ENCODE results near the gene OGDHL. TPM values are rescaled to one million over a fixed set of nuclear protein-coding genes. Genes with fewer than 3 reads are reported as not detected.

Gene OGDHL
- total RNA-seq, 1 donor = not detected

GRCh38 chr10:49749144-49749543 lies 13.0 kb downstream of the OGDHL start:
- H3K27me3 ChIP-seq (ENCODE audit: insufficient read depth, low read length) = no peaks in the 10 kb centered on the region
- no peaks in the 10 kb centered on the region for H3K9me3 ChIP-seq (ENCODE audit: low read depth, low read length)
- H3K4me1 ChIP-seq (ENCODE audit: insufficient read depth, low read length) = no peaks in the 10 kb centered on the region
- no peak overlapping the region for H3K4me3 ChIP-seq (ENCODE audit: low read length)

DNA sequence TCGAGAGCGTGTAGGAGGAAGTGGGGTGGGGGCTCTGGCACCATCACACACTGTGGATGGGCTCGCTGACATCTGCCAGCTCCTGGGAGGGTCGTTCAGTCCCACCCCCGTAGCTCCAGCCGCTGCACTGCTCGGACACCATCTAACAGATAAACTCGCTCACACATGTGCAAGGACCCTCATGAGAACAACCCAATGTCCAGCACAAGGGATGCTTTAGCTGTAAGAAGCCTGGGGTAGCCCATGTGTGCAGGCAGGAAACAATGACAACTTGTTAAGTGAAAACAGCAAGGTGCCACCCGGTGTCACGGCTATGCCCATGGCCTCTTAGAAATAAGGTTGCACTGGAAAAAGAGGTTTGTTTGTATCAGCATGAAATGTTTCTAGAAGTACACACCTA lies 14.1 kb downstream of the OGDHL start:
- H3K27me3 ChIP-seq (ENCODE audit: insufficient read depth, low read length) = no peaks in the 10 kb centered on the region
- no peaks in the 10 kb centered on the region for H3K9me3 ChIP-seq (ENCODE audit: low read depth, low read length)
- H3K4me1 ChIP-seq (ENCODE audit: insufficient read depth, low read length) = no peaks in the 10 kb centered on the region
- no peak overlapping the region for H3K4me3 ChIP-seq (ENCODE audit: low read length)

GRCh38 chr10:49747303-49747646 lies 14.8 kb downstream of the OGDHL start:
- Histone ChIP-seq H3K27me3 (ENCODE audit: insufficient read depth, low read length) (no peaks in the 10 kb centered on the region), H3K4me3 (ENCODE audit: low read length) (no peak overlapping the region), H3K4me1 (ENCODE audit: insufficient read depth, low read length) (no peaks in the 10 kb centered on the region), H3K9me3 (ENCODE audit: low read depth, low read length) (no peaks in the 10 kb centered on the region)

DNA sequence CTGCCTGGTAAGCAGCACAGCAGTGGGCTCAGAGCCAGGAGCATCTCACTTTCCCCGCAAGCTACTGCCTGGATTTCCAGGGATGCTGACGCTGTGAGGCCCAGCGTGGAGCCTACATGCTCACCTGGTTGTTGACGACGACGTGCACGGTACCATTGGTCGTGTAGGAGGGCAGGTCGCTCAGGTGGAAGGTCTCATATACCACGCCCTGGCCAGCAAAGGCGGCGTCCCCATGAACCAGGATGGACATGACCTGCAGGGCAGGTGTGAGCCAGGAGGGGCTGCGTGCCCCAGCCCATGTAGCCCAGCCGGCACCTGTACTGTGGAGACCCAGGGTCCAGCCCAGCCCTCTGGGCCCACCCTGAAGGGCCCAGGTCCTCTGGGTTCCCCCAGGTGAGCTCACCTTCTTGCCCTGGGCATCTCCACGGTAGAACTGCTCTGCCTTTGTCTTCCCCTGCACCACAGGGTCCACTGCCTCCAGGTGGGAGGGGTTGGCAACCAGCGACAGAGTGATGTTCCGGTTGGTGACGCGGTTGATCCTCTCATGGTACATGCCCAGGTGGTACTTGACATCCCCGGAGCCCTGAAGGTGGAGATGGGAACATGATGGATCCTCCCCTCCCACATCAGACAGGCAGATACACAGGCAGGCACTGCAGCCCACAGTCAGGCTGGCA lies 15.4 kb downstream of the OGDHL start:
- no peaks in the 10 kb centered on the region for H3K27me3 ChIP-seq (ENCODE audit: insufficient read depth, low read length)
- no peaks in the 10 kb centered on the region for H3K9me3 ChIP-seq (ENCODE audit: low read depth, low read length)
- H3K4me1 ChIP-seq (ENCODE audit: insufficient read depth, low read length) = no peaks in the 10 kb centered on the region
- H3K4me3 ChIP-seq (ENCODE audit: low read length) = no peak overlapping the region

DNA sequence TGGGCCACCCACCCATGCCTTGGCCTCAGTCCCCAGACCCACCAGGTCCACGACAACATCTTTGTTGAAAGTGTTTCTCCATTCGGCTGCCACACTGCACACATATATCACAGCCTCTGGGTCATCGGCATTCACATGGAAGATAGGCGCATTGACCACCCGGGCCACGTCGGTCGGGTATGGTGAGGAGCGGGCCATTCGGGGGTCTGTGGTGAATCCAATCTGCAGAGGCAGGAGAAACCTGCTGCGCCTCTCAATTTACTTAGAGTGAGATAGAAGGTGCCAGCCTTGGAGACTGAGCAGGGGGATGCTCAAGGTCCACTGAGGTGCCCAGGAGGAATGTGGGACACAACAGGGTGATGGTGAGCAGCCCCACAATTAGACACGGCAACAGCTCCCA lies 16.4 kb downstream of the OGDHL start:
- Histone ChIP-seq H3K4me1 (ENCODE audit: insufficient read depth, low read length) (no peaks in the 10 kb centered on the region), H3K4me3 (ENCODE audit: low read length) (no peak overlapping the region), H3K27me3 (ENCODE audit: insufficient read depth, low read length) (no peaks in the 10 kb centered on the region), H3K9me3 (ENCODE audit: low read depth, low read length) (no peaks in the 10 kb centered on the region)

- Histone ChIP-seq H3K4me1 (ENCODE audit: insufficient read depth, low read length) (no peaks in the 10 kb centered on the region), H3K4me3 (ENCODE audit: low read length) (no peak overlapping the region), H3K27me3 (ENCODE audit: insufficient read depth, low read length) (no peaks in the 10 kb centered on the region), H3K9me3 (ENCODE audit: low read depth, low read length) (no peaks in the 10 kb centered on the region)
These were observed 17.1 kb downstream of the OGDHL start for GRCh38 chr10:49744924-49745605.

GRCh38 chr10:49744091-49744685 lies 17.9 kb downstream of the OGDHL start:
- Histone ChIP-seq H3K4me1 (ENCODE audit: insufficient read depth, low read length) (no peaks in the 10 kb centered on the region), H3K27me3 (ENCODE audit: insufficient read depth, low read length) (no peaks in the 10 kb centered on the region), H3K9me3 (ENCODE audit: low read depth, low read length) (no peaks in the 10 kb centered on the region), H3K4me3 (ENCODE audit: low read length) (no peak overlapping the region)

- H3K9me3 ChIP-seq (ENCODE audit: low read depth, low read length) = no peaks in the 10 kb centered on the region
- no peak overlapping the region for H3K4me3 ChIP-seq (ENCODE audit: low read length)
- no peaks in the 10 kb centered on the region for H3K27me3 ChIP-seq (ENCODE audit: insufficient read depth, low read length)
- H3K4me1 ChIP-seq (ENCODE audit: insufficient read depth, low read length) = no peaks in the 10 kb centered on the region
These were observed 18.6 kb downstream of the OGDHL start for GRCh38 chr10:49743464-49744075.

DNA sequence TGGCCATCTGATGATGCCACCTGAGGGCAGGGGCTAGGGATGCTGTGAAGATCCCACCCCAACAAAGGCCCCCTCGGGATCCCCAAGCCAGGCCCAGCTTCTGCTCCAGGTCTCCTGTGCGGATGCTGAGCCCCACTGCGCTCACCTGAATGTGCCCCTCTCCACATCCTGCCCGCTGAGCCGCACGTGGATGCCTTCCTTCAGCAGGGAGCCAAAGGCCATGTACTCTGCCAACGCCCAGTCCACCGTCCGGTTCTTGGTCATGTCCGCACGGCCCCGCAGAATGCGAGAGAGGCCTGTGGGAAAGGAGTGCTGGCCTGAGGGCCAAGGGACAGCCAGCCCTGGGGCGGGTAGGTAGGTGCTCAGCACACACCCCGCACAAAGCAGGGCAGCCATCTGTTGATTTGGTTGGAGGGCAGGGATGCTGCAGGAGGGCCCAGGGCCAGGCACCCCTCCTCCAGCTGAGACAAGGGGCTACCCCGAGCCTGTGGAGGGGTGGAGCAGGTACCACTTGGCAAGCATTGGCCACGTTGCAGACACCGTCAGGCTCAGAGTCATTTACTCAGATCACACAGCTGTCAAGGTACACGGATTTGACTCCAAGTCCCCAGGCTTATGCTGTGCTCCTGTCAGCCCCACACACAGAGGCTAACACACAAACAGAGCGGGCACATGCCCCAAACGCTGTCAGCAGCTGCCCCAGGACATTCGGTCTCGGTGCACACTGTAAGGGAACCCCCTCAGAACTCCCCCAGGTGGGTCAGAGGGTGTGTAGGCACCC lies 19.2 kb downstream of the OGDHL start:
- H3K4me3 ChIP-seq (ENCODE audit: low read length) = no peak overlapping the region

GRCh38 chr10:49741108-49741995 lies 20.8 kb downstream of the OGDHL start:
- no peak overlapping the region for H3K4me3 ChIP-seq (ENCODE audit: low read length)
- no peaks in the 10 kb centered on the region for H3K4me1 ChIP-seq (ENCODE audit: insufficient read depth, low read length)
- H3K9me3 ChIP-seq (ENCODE audit: low read depth, low read length) = no peaks in the 10 kb centered on the region
- no peaks in the 10 kb centered on the region for H3K27me3 ChIP-seq (ENCODE audit: insufficient read depth, low read length)

More for the DNA sequence above, 19.2 kb downstream of the OGDHL start:
- Histone ChIP-seq H3K27me3 (ENCODE audit: insufficient read depth, low read length) (no peaks in the 10 kb centered on the region), H3K9me3 (ENCODE audit: low read depth, low read length) (no peaks in the 10 kb centered on the region), H3K4me1 (ENCODE audit: insufficient read depth, low read length) (no peaks in the 10 kb centered on the region)

DNA sequence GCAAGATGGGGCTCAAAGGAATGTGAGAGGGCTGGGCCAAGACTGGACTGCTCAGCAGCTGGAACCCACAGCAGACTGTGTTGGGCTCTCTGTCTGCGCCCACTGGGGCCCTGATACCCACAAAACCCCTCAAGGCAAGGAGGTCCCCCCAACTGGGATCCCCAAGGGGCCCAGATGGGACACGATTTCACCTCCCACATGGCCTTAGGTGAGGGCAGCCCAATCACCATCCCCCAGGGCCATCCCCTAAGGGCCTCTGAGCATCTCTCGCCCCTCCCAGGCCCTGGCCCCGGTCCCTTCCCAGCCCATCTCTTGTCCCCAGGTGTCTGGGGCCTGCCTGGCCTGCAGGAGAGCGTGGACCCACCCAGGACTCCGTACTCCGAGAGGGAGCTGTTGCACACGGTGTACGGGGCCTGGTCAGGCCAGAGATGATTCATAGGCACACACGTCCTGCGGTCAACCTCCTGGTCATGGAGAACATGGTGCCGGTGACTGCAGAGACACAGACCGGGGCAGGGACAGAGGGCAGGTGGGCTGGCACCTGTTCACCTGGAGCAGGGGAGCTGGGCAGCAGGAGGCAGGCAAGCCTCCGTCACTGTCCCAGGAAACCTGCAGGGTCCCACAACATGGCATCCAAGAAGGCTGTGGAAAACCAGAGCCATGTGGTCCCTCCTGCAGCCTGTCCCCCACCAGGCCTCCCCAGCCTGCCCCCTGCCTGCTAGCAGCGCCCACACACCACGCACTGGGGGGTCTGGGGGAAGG lies 21.6 kb downstream of the OGDHL start:
- H3K4me3 ChIP-seq (ENCODE audit: low read length) = no peak overlapping the region
- H3K9me3 ChIP-seq (ENCODE audit: low read depth, low read length) = no peaks in the 10 kb centered on the region

DNA sequence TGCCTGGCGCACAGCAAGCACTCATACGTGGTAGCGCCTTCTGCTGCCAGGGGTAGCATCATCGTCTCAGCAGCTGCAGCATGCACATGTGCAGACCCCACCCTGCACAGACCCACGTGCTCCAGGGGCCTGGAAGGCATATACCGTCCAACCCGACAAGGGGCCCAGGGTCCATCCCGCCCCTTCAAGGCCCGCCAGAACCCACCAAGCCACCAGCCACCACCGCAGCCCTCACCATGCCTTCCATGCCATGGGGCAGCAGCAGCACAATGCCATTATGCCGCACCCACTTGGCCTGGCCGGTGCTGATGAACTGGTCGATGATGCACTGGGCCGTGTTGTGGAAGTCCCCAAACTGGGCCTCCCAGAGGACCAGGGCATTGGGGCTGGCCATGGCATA lies 22.7 kb downstream of the OGDHL start:
- Histone ChIP-seq H3K9me3 (ENCODE audit: low read depth, low read length) (no peaks in the 10 kb centered on the region), H3K4me1 (ENCODE audit: insufficient read depth, low read length) (no peaks in the 10 kb centered on the region), H3K4me3 (ENCODE audit: low read length) (no peak overlapping the region), H3K27me3 (ENCODE audit: insufficient read depth, low read length) (no peaks in the 10 kb centered on the region)

More for the DNA sequence above, 21.6 kb downstream of the OGDHL start:
- Histone ChIP-seq H3K4me1 (ENCODE audit: insufficient read depth, low read length) (no peaks in the 10 kb centered on the region), H3K27me3 (ENCODE audit: insufficient read depth, low read length) (no peaks in the 10 kb centered on the region)

- Histone ChIP-seq H3K9me3 (ENCODE audit: low read depth, low read length) (no peaks in the 10 kb centered on the region), H3K27me3 (ENCODE audit: insufficient read depth, low read length) (no peaks in the 10 kb centered on the region), H3K4me3 (ENCODE audit: low read length) (no peak overlapping the region), H3K4me1 (ENCODE audit: insufficient read depth, low read length) (no peaks in the 10 kb centered on the region)
These were observed 23.3 kb downstream of the OGDHL start for GRCh38 chr10:49738616-49739360.
